ENCODE results near the gene AMPD2.

DNA sequence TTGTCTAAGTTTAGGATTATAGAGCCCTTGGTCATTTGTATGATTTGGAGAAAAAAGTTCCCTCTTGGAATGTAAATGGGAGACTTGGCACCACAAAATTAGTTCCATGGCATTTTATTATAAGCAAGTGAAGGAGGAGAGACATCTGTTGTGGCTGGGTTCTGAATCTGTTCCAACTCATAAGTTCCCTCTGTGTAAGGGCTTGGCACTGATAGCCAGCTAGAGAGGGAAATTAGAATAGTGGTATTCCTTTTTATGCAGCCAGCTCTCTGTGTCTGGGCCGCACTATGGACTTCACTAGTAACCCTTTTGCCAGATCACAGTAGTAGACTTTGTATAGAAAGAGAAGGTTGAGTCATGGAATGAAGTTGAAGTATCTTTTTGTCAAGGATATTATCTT lies 40.1 kb upstream of the AMPD2 start:
- TF ChIP-seq EZH2phosphoT487 (IDR thresholded peaks at IDR 0.05; ENCODE audit: insufficient read depth, low read depth) (no peak), EZH2 (IDR thresholded peaks at IDR 0.05; ENCODE audit: insufficient read depth, poor library complexity, severe bottlenecking) (no peak)
